ENCODE results near the gene ZNF618.
A peak's percentile ranks its signal among the peaks of the same experiment; 100 is the strongest.
"Not testable (repeated sequence)": the region's sequence is repeated elsewhere in the genome, so short reads cannot be mapped to it uniquely, and the experiment has no call there.

Gene ZNF618

DNA sequence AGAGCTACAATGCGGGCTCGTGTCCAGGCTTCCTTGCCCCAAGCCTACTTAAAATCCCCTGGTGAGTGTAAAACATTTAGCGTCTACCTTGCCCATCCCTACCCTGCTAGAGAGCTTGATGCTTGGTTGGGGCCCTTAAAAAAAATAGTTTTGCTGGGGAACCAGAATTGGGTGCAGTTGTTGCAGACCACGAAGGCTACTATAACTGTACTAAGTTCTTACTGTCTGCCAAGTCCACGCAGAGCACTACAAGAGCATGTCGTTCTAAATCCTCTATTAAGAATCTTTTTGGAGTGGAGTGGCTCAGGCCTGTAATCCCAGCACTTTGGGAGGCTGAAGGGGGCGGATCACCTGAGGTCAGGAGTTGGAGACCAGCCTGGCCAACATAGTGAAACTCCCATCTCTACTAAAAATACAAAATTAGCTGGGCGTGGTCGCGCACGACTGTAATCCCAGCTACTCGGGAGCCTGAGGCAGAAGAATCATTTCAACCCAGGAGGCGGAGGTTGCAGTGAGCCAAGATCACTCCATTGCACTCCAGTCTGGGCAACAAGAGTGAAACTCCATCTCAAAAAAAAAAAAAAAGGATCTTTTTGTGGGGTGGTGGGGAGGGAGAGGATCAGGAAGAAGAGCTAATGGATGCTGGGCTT lies 206.8 kb downstream of the ZNF618 start:
- not testable (repeated sequence) for DNase-seq (ENCODE audit: low read depth in 3 of 3)

DNA sequence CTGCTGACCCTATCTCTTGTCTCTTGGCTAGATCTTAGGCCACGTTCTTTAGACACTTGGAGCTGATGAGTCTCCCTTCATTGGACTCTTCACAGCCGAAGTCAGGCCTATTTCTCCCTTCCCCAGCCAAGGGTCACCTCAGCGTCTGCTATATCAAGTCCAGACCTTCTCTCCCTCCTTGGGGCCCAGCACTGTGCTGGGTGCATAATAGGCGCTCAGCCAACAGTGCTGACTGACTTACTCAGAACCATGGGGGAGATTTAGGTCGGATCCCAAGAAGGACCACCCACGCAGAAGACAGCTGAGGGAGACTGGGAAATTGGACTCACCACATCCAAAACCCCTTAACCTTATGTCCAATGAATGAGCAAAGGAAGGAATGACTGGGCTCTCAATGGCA lies 207.6 kb downstream of the ZNF618 start:
- no peak for DNase-seq (ENCODE audit: low read depth in 3 of 3)

DNA sequence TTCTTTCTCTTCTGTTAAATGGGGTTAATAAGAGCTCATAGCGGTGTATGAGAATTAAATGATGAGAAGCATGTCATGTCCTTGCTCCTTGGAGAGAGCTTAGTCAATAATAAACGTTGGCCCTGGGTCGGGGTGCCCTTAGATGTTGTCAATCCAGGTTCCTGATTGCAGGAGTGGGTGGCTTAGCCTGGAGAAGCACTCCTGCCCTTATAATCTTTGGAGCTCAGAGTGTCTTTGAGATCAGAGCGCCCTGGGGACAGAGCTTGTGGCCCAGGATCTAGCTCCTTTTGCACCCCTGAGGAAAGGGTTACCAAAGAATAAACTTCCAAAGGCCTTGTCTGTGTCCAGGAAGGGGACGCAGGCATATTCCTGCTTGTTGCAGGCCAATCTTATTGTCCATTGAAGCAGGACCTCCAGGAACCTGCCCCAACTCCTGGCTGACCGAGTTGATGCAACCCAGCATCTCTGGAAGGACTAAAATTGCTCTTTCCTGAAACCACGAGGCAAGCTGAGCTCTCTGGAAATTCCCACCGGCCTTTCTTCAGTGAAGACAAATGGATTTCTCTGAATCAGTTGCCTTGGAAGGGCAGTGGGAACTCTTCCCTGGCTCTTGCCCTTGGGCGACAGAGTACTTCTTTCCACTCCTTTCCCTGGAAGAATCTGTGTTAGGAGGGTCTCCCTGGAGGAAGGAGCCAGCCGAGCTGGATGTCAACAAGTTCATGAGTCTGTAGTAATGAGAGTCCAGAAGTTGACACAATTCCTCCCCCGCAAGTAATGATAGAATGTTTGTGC lies 208.4 kb downstream of the ZNF618 start:
- DNase-seq (ENCODE audit: low read depth in 3 of 3), result no peak

DNA sequence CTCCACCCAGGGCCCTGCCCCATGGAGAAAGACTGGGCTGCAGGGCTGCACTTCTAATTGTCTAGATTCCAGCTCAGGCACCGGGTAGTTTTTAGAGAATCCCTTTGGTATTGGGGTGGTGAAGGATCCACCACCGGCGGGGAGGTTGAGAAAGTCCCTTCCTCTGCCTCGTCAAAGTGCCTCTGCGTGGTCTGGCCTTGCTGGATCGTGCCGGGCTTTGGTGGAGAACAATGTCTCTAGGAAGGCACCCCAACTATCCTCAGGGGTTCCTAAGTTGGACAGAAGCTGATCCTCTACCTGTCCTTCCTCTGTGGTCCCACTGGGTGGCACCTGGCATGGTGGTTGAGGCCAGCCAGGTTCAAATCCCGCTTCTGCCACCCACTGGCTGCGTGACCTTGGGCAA lies 209.3 kb downstream of the ZNF618 start:
- no peak for DNase-seq (ENCODE audit: low read depth in 3 of 3)

DNA sequence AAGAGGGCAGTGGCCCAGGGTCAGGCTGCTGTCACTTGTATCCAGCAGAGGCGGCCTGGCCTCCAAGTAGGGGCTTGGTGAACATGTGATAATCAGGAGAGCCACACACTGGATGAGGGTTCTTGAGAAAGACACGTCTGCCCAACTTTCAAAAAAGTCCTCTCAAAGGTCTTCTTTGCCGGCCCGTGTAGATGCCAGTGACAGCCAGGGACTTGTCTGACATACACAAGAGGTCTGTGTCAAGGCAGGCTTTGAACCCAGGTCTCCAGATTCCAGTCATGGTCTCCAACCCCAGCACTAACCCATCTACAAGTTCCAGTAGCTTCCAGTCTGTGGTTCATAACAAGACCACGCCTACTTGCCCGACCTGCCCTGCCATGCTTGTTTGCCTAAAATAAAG lies 209.9 kb downstream of the ZNF618 start:
- DNase-seq (ENCODE audit: low read depth in 3 of 3), result no peak

DNA sequence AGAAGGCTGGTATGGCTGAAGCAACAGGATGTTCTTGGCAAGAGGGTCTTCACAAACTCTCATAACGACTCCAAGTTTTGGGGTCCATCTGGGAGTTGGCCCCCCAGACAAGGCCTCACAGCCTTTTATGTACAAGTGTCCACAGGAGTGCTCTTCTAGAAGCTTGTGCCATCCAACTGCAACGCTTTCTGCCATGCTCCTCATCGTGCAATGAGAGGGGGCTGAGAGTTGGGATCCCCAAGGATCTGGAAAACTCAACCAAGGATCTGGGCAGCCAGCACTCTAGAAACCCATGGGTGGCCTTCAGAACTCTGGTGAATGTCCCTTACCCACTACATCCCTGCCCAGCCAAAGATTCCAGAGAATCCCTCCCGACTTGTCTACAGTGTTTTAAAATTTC lies 210.5 kb downstream of the ZNF618 start:
- no peak for DNase-seq (ENCODE audit: low read depth in 3 of 3)

DNA sequence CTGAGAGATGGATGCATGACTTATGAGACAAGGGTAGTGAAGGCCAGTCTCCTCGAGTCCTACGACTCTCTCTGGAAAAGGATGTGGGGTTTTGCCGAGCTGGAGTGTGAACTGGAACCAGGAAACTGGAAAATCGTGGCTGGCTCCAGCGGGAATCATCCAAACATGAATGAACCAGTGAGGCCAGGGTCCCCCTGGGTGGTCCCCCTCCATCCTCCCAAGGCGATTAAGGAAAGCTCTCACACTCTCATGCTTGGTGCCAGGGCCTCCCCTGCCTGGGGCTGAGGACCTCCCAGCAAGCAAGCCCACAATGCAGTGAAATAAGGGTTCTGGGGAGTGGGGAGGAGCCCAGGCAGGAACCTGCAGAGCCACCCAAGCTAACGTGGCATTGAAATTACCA lies 211.6 kb downstream of the ZNF618 start:
- no peak for DNase-seq (ENCODE audit: low read depth in 3 of 3)

DNA sequence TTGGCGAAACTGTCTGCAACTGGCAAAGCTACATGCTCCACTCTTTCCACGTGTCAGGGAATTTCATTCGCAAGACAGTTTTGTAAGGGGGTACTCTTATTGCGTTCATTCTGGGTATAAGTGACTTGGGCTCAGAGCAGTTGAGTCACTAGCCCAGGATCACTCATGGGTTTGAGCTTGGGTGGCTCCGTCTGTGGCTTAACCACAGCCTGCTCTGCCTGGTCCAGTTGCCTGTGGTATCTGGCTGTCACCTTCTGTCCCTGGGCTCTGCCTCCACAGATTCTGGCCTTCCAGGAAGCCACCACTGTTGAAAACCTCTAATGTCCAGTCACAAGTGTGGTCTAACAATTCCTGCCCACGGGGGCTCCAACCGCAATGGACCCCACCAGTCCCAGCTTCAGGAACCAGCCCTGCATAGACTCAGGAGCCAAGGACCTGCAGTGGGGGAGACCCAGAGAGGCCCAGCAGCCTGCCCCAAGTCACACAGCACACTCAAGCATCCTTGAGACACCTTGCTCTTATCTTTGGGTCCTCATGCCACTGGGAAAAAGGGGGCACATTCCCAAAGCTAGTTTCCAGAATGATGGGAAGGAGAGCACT lies 212.6 kb downstream of the ZNF618 start:
- no peak for DNase-seq (ENCODE audit: low read depth in 3 of 3)

DNA sequence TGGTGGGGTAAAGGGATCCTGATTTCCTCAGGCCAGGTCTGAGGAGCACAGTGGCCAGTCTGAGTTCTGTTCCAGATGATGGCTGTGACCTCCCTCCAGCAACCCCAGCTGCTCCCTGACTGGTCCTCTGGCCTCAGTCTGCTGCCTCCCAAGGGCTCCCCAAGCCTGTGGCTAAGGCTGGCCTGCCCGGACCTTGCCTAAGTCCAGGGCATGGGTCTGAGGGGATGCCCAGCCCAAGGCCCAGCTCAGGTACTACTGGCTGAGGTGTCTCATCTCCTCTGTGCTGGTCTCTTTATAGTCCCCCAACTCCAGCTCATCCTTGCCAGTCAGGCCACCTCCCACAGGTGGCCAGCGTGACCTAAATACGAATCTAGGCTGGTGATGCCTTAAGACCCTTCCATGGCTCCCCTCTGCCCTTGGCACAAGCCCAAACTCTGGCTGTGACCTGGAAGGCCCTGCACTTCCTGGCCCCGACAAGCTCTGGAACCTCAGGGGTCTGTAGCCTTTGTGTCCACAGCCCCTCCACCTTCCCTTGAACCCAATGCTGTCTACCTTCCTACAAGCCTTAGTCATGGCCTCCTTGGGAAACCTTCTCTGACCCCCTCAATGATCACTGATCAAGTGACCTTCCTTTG lies 213.2 kb downstream of the ZNF618 start:
- DNase-seq (ENCODE audit: low read depth in 3 of 3), result no peak

DNA sequence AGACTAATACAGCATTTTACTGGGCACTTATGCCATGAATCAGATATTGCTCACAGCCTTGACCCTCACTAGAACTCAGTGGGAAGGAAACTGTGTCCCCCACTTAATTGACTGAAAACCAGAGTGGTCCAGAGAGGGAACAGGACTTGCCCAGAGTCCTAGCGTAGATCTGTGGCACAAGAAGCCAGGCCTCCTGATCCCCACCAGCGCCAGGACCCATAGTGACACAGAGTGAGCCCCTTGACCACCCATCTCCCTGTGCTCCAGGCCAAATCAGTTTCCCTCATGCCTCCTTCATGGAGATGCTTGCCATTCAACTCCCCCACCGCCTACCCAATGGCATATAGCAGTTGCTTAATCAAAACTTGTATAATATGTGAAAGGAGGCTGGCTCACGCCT lies 214.7 kb downstream of the ZNF618 start:
- DNase-seq (ENCODE audit: low read depth in 3 of 3), result no peak

DNA sequence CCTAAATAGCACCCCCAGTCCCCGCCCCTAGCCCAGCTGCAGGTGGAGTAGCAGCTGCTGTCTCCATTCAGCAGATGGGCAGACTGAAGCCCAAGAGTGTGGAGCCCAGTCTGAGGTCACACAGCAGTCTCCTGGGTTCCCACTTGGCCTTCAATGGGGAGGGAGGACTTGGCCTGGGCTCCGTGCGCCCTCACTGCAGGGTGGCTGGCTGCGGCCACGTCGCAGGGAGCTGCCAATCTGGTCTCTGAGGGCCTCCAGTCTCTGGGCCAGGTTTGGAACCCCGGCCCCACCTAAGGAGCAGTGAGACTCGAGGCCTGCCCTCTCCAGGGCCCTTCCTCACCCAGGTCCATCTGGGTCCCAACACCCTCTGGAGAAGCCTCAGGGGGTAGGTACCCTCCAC lies 215.6 kb downstream of the ZNF618 start:
- no peak for DNase-seq (ENCODE audit: low read depth in 3 of 3)

DNA sequence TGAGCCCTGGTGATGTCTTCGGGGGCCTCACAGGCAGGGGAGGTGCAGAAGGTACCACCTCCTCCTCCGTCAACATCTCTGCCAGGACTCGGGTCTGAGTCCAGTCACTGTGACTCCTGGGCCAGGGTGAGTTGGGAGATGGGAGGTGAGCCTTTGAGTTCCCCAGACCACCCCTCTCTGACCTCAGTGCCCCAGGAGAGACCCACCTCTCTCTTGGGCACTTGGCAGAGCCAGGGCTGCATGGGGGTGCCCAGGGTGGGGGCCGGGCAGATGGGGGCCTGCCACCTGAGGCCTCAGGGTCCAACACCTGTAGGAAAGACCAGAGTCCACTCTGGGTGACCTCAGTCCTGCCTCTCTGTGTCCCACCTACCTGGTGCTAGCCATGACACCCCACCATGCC lies 216.2 kb downstream of the ZNF618 start:
- no peak for DNase-seq (ENCODE audit: low read depth in 3 of 3)

DNA sequence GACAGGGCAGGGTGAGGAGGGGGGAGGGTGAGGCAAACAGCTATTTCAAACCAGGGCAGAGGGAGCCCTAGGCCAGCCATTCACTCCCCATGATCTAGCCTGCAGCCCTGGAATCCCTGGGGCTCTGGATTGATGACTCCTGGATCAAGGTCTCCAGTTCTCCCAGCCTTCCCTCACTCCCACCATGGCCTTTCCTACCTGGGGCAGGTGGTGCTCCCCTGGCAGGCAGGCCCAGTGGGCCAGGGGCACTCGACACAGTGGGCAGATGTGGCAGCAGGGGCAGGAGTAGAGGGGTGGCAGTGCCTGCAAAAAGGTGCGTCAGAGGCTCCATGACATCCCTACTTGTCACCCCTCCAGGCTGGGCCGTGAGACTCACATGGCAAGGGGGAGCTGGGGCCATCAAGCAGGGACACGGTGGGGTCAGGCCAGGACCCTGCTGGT lies 216.9 kb downstream of the ZNF618 start:
- DNase-seq (ENCODE audit: low read depth in 3 of 3), result no peak

DNA sequence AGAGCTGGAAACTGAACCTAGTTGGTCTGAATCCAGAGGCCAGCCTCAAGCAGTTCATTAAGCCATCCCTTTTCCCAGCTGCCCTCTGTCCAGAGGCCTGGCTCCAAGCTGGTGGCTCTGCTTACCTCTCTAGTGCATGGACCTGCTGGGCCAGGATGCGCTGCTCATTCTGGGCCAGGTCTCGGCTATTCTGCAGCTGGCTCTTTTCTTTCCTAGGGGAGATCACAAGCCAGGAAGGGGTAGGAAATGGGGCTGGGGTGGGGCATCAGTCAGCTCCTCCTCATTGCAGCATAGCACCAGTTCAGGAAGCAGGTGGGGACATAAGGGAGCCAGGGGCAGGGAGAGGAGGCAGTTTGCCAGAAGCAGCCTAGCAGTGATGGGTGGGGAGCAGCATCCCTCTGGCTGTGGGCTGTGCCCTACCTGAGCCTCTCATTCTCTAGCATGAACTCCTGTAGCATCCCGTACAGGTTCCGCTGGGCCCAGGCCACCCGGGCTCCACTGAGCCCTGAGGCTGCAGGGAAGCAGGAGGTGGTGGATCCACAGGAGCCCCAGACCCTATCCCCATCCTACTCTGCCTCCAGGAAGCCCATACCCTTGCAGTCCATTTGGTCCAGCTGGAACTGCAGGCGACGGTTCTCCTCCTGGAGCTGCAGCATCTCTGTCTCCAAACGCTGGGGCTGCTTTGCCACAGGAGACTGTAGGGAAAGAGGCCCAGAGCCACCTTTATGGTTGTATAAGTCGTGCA lies 217.8 kb downstream of the ZNF618 start:
- no peak for DNase-seq (ENCODE audit: low read depth in 3 of 3)

DNA sequence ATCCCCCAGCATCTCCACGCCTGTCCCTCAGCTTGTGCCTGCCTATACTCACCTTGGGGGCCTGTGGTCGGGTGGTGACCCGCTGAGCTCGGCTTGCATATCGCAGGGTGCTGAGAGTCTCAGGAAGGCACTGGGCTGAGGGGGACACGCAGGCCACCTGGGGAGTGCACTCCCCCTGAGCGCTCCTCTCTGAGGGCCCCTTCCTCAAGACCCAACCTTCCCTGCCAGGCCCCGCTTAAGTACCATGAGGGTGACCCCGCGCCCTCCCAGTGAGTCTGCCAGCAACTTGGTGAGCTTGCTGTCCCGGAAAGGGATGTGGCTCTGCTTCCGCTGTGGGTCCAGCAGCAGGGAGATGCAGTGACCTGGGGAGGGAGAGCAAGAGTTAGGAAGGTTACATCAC lies 218.9 kb downstream of the ZNF618 start:
- no peak for DNase-seq (ENCODE audit: low read depth in 3 of 3)

DNA sequence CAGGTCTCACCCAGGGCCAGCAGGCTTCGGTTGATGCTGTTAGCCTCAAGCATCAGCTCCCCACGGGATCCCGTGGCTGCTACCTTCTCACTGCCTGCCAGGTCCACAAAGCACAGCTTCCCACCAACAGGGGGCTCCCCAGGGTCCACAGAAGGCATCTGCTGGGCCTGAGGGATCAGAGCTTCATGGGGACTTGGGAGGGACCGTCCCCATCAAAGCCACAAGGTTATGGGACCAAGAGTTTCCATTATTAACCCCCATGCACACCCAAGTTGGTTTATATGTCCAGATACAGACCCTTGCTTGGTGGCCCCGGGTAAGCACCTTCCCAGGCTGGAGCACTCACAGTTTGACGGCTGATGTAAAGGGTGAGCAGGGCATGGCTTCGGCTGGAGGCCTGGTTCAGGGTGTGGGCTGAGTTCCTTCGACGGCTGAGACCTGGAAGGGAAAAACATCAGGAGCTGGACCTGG lies 220.0 kb downstream of the ZNF618 start:
- no peak for DNase-seq (ENCODE audit: low read depth in 3 of 3)

DNA sequence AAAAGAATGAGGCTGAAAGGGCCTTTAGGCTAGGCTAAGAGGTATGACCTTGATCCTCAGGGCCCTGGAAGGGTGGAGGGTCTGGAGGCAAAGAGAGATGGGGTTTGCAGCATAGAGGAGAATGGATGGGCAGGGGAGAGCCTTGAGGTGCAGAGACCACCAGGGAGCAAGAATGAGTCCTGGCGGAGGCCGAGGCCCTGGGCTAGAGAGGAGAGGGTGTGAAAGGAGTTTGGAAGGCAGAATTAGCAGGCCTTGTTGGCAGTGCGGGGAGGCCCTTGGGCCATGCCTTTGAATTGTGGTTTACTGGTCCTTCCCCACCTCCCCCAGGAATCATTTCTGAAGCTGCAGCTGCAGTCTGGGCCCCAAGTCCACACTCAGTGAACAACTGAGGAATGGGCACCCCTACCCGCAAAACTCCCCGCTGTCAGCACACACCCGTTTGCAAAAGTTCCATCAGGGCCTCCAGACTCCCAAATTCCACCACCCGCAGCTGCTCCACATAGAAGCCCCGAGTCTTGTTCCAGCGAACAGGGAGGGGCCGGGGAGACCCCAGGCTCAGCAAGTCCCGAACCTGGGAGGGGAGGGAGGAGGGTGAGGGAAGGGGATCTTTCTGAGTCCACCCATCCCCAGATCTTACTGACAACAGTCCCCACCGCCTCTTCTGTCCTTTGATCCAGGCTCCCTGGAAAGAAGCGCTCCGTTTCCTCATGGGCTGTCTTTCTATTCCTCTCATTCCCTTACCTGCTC lies 220.9 kb downstream of the ZNF618 start:
- no peak for DNase-seq (ENCODE audit: low read depth in 3 of 3)

DNA sequence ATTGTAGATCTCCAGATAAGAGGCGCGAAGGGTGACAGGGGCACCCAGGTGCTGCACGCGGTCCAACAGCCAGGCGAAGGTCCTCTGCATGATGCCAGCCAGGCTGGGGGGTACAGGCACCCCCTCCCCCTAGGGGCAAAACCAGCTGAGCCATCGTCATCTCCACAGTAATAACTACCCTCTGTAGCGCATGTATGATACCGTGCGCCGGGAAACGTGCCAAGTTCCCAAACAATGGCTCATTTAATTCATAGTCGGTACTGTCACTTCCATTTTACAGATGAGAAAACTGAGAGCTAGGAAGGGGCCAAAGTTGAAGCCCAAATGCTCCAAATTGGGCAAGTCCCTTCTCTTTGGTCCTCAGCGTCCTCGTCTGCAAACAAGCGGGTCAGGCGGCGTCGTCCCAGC lies 221.5 kb downstream of the ZNF618 start:
- DNase-seq (ENCODE audit: low read depth in 3 of 3), result no peak

DNA sequence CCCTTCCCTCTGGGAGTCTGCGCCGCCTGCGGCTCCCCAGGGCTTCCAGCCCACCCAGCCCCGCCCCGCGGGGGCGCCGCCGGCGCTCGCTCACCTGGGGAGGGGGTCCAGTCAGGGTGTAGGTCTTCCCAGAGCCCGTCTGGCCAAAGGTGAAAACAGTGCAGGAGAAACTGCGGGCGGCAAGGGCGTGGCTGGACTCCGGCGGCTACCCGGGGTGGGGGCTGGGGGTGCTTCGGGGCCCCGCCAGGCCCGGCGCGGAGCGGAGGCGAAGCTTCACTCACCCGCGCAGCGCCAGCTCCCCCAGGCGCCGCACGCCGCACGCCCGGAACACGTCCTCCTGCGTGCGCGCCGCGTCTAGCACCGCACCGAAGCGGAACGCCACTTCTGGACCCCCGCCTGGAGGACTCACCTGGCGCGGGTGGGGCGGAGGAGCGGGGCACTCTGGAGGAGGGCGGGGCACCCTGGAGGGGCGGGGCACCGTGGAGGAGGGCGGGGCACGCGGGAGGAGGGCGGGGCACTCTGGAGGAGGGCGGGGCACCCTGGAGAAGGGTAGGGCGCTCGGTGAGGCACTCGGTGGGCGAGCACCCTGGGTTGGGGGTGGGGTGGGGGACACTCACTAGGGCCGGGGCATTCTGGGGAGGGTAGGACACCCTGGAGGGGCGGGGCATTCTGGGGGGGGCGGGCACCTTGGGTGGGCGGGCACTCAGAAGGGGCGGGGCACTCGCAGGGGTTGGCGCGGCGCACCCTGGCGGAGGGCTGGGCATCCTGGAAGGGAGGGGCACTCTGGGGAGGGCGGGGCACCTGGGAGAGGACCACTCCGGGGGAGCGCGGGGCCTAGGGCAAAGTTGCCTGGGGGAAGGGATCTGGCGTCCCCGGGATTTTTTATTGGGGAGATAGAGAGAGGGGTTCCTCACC lies 222.2 kb downstream of the ZNF618 start:
- DNase-seq (ENCODE audit: low read depth in 3 of 3), result peak in 1 of 3 donors; percentile 36
